ENCODE results near the gene POSTN.
"Not testable (repeated sequence)": the region's sequence is repeated elsewhere in the genome, so short reads cannot be mapped to it uniquely, and the experiment has no call there.

POSTN gene

DNA sequence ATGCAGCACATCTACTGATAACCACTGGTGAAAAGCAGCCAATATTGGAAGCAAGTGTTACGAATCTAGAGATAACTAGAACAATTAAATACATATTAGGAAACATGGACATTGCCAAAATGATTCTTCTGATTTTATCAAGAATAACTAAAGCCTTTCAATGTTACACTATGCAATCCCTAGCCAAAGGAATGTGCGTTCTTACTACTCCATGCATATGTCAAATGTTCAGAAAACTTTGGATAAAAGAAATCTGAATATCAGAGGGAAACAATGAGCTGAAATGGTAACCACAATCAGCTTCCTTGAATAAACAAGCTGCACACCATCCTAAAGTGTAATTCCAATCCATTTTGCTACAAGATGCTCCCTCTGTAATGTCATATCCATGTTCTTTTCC, 951 bp upstream of the POSTN start:
- TF ChIP-seq, protein P1, sequence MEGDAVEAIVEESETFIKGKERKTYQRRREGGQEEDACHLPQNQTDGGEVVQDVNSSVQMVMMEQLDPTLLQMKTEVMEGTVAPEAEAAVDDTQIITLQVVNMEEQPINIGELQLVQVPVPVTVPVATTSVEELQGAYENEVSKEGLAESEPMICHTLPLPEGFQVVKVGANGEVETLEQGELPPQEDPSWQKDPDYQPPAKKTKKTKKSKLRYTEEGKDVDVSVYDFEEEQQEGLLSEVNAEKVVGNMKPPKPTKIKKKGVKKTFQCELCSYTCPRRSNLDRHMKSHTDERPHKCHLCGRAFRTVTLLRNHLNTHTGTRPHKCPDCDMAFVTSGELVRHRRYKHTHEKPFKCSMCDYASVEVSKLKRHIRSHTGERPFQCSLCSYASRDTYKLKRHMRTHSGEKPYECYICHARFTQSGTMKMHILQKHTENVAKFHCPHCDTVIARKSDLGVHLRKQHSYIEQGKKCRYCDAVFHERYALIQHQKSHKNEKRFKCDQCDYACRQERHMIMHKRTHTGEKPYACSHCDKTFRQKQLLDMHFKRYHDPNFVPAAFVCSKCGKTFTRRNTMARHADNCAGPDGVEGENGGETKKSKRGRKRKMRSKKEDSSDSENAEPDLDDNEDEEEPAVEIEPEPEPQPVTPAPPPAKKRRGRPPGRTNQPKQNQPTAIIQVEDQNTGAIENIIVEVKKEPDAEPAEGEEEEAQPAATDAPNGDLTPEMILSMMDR (IDR thresholded peaks at IDR 0.05; ENCODE audit: low read depth, low read length), result no peak
- H3K4me3 ChIP-seq (replicated peaks in 1 of 2; ENCODE audit: low read depth in 2 of 2, low read length in 2 of 2), result peak overlapping the region in 1 of 2 donors; percentile 52
- DNase-seq (ENCODE audit: low read depth in 2 of 2), result peak in 1 of 2 donors; percentile 51

DNA sequence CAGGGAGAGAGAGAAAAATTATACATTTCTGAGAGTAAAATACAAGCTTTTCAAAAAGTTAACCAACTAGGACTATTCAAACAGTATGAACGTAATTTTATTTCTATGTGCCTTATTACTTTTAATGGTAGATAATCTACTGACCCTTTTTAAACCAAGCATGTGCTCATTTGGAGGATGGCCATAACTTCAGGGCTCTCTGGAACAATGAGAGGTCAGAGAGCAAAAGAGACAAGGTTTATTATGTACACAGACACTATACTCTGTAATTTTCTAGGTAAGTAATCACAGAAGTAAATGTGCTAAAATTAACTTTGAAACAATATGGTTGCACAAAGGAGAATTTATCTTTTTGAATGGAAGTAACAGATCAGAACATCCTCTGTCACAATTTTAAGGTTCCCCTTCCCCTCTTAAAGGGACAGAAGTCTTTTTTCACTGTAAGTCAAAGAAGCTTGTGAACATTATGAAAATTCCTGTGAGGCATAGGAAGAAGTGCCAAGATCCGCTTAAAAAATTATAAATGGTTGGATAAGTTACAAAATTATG, 1.0 kb downstream of the POSTN start:
- peak; percentile 37 to 48 for DNase-seq (ENCODE audit: low read depth in 2 of 2)
- TF ChIP-seq, protein P1 (IDR thresholded peaks at IDR 0.05; ENCODE audit: low read depth, low read length), result no peak
- peak overlapping the region; percentile 38 to 52 for H3K4me3 ChIP-seq (replicated peaks in 1 of 2; ENCODE audit: low read depth in 2 of 2, low read length in 2 of 2)

DNA sequence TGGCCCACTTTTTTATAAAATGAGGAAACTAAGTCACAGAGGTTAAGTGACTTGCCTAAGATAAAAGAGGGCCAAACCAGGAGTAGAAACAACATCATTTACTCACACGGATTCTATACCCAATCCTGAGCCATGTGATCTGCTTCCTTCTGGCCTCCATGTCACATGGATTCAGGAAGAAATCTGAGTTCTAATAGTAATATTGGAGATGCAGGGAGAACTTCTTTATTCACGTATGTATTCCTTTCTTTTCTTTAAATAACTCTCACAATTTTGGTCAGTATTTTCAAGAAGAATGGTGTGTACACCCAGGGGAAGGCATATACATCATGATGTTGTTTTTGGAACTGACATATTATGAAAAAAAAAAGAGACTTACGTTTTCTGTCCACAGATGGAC, 1.8 kb downstream of the POSTN start:
- peak in 1 of 2 donors; percentile 32 for DNase-seq (ENCODE audit: low read depth in 2 of 2)
- TF ChIP-seq, protein P1 (IDR thresholded peaks at IDR 0.05; ENCODE audit: low read depth, low read length), result no peak
- H3K4me3 ChIP-seq (replicated peaks in 1 of 2; ENCODE audit: low read depth in 2 of 2, low read length in 2 of 2), result peak overlapping the region; percentile 38 to 52

DNA sequence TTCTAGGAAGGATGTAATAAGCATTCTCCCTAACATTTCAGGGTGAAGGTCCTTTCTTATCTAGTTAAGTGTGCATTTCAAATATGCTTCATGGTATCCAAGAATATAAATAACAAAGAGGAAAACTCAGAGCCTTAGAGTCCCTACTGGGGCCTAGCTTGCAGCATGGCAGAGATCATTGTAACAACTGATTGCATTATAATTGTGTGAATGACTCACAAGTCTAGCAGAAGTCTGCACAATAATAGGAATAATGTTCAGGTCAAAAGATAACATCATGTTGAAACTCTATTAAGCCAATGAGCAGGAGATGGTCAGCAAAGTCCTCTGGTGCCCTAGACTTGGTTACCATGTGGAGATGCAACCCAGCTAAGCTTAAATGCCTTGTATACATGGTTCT, 3.4 kb downstream of the POSTN start:
- DNase-seq (ENCODE audit: low read depth in 2 of 2), result peak; percentile 75 to 79
- TF ChIP-seq, protein P1 (IDR thresholded peaks at IDR 0.05; ENCODE audit: low read depth, low read length), result no peak
- H3K4me3 ChIP-seq (replicated peaks in 1 of 2; ENCODE audit: low read depth in 2 of 2, low read length in 2 of 2), result peak overlapping the region in 1 of 2 donors; percentile 52

DNA sequence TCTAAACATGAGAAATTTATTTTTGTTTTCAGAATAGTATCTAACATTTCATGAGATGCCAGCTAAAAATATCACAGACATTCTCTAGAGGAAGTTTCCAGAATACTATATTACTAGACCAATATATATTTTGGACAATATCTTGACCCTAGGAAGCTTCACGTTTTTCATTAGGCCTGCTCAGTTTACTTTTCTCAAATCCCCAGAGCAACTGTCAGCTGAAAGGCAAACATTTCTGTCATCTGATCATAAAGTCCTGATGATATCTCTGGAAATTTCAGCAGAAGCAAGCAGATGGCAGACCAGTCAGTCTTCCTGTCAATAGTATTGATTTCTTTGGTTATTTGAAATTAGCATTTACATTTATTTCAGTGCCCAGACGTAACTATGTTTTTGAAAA, 4.0 kb downstream of the POSTN start:
- TF ChIP-seq, protein P1 (IDR thresholded peaks at IDR 0.05; ENCODE audit: low read depth, low read length), result no peak
- H3K4me3 ChIP-seq (replicated peaks in 1 of 2; ENCODE audit: low read depth in 2 of 2, low read length in 2 of 2), result peak overlapping the region in 1 of 2 donors; percentile 11
- no peak for DNase-seq (ENCODE audit: low read depth in 2 of 2)

DNA sequence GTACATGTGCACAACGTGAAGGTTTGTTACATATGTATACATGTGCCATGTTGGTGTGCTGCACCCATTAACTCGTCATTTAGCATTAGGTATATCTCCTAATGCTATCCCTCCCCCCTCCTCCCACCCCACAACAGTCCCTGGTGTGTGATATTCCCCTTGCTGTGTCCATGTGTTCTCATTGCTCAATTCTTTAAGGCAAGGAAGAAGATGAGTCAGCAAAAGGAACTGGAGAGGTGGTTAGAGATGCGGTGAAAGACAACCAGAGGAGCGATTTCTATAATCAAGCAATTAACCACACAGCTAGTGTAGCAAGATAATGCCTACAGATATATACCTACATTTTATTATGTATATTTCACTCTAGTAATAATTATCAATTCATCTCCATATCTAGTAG, 9.2 kb downstream of the POSTN start:
- peak; percentile 41 to 53 for DNase-seq (ENCODE audit: low read depth in 2 of 2)
- H3K4me3 ChIP-seq (replicated peaks in 1 of 2; ENCODE audit: low read depth in 2 of 2, low read length in 2 of 2), result not testable (repeated sequence)

DNA sequence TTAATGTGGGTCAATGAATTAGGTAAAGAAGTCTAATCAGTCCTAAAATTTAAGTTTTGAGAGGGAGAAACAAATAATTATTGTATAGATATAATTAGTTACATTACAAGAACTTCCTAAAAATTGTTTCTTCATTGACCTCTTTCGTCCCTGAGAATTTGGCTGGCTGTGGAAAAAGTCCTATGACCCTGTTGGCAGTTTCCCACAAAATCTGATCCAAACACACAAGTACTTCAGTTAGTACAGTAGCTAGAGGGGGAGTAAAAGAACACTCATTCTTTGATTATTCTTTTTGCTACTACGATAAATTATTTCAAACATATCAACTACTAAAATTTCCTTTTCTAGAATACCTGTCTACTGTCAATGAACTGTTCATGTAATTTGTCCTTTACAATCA, 11.3 kb downstream of the POSTN start:
- peak in 1 of 2 donors; percentile 72 for DNase-seq (ENCODE audit: low read depth in 2 of 2)
- TF ChIP-seq, protein P1 (IDR thresholded peaks at IDR 0.05; ENCODE audit: low read depth, low read length), result no peak
- no peak overlapping the region for H3K4me3 ChIP-seq (replicated peaks in 1 of 2; ENCODE audit: low read depth in 2 of 2, low read length in 2 of 2)
